Left renal pelvis (tissue), 4 donors: ENCODE results near the gene VHLL. TPM values are rescaled to one million over a fixed set of nuclear protein-coding genes. Genes with fewer than 3 reads are reported as not detected.

ENCODE experiments used
- DNase-seq, 4 donors: peaks; one replicate each; pipeline ENCODE4 v3.0.0-alpha.2; 2013; ENCODE audit warnings: low read depth in 4 of 4, low spot score in 3 of 4
- polyA plus RNA-seq, 4 donors: library from polyadenylated mRNA; unstranded; fragments of 120-200 nt; gene quantifications; one replicate each; pipeline ENCODE4 v1.2.1, GENCODE V29; 2013; ENCODE audit not compliant: insufficient read length in 4 of 4

Gene VHLL
- polyA plus RNA-seq, 4 donors: not detected

GRCh38 chr1:156293098-156293434 is 6.0 kb downstream of the VHLL start:
- no peak for DNase-seq

- peak in 2 of 4 donors; percentile 42 to 50 for DNase-seq
Observed at GRCh38 chr1:156291226-156292061, 7.7 kb downstream of the VHLL start.

- DNase-seq: no peak
Observed at GRCh38 chr1:156289857-156290256, 9.2 kb downstream of the VHLL start.

GRCh38 chr1:156286061-156286460 is 13.0 kb downstream of the VHLL start:
- no peak for DNase-seq

GRCh38 chr1:156285437-156285836 is 13.7 kb downstream of the VHLL start:
- DNase-seq: no peak

GRCh38 chr1:156284757-156285156 is 14.3 kb downstream of the VHLL start:
- DNase-seq: no peak

GRCh38 chr1:156284112-156284511 is 15.0 kb downstream of the VHLL start, which contains the start of gene TMEM79:
TMEM79 (plus strand) TSS chr1:156284325; CDS start chr1:156285227, 902 bp downstream.
- DNase-seq: no peak

- no peak for DNase-seq
Observed at GRCh38 chr1:156283521-156283920, 15.6 kb downstream of the VHLL start.

- peak; percentile 93 to 99 (median 98) for DNase-seq
Observed at GRCh38 chr1:156282479-156283222, 16.5 kb downstream of the VHLL start, which contains the start of gene SMG5. SMG5 (minus strand) TSS chr1:156282825; CDS start chr1:156282680, 145 bp downstream.

- DNase-seq: no peak
Observed at GRCh38 chr1:156281693-156282478, 17.2 kb downstream of the VHLL start.

GRCh38 chr1:156281281-156281680 is 17.8 kb downstream of the VHLL start:
- no peak for DNase-seq

- no peak for DNase-seq
Observed at GRCh38 chr1:156279837-156280236, 19.3 kb downstream of the VHLL start.

- no peak for DNase-seq
Observed at GRCh38 chr1:156276966-156277381, 22.1 kb downstream of the VHLL start.

- no peak for DNase-seq
Observed at GRCh38 chr1:156276532-156276931, 22.6 kb downstream of the VHLL start.

GRCh38 chr1:156270314-156270713 is 28.8 kb downstream of the VHLL start:
- no peak for DNase-seq

GRCh38 chr1:156268336-156268735 is 30.8 kb downstream of the VHLL start:
- no peak for DNase-seq

GRCh38 chr1:156266051-156266450 is 33.1 kb downstream of the VHLL start:
- no peak for DNase-seq

- DNase-seq: no peak
Observed at GRCh38 chr1:156263288-156263655, 35.8 kb downstream of the VHLL start.

GRCh38 chr1:156262461-156263287 is 36.4 kb downstream of the VHLL start:
- DNase-seq: no peak

GRCh38 chr1:156260896-156261295 is 38.2 kb downstream of the VHLL start:
- no peak for DNase-seq
